Hypothalamus (tissue), 51 donors: ENCODE measurements around the gene DYNLT2.

Experiments
- DNase-seq, 51 donors: peaks; one replicate each; lab custom pipeline; 2025; lab: John Stamatoyannopoulos, UW

Gene DYNLT2, protein sequence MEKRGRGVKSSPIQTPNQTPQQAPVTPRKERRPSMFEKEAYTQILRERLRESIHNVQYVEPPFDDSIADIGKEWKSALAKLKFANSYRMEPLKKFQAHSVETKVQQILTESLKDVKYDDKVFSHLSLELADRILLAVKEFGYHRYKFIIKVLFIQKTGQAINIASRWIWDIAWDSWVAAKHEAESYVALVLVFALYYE

DNA sequence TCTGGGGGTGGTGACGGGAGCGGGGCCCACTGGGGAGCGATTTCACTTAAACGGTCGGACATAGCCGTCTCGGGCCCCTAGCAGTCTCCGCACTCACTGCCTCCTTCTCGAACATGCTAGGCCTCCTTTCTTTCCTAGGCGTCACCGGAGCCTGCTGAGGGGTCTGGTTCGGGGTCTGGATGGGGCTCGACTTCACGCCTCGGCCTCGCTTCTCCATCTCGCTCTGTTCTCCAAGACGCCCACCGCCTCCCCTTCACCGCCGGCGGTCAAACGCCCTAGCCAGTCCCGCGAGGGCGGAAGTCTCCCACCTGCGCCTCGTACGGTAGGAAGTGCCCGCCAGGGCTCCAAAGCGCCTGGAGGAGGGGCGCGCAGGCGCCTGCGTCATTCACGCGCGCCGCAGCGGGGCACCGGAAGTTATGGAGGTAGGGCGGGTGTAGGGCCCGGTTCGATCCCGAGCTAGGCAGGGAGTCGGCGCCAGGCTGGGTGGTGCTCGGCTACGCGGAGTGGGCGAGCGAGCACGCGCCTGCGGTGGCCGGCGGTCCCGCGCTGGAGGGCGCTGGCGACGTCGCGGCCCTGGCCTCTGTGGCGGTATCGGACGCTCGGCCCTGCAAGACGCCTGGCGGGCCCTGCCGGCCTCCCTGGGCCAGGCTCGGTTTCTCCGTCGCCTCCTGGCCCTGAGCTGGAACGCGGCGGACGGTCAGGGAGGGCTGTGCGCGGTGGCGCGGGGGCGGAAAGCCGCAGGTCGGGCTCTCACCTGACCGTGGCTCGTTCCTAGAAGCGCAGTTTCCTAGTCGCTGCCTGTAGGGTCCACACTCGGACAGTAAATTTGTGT lies at the start of gene DYNLT2, which contains the start of gene ERMARD:
TSS of gene DYNLT2 (minus strand) at position 331 of the 832 bp plus-strand sequence. CDS start at position 217, 114 bp downstream.
TSS of gene ERMARD (plus strand) at position 381 of the 832 bp plus-strand sequence. CDS start at position 417, 36 bp downstream.
- DNase-seq = peak; percentile 69 to 95 (median 88)

DNA sequence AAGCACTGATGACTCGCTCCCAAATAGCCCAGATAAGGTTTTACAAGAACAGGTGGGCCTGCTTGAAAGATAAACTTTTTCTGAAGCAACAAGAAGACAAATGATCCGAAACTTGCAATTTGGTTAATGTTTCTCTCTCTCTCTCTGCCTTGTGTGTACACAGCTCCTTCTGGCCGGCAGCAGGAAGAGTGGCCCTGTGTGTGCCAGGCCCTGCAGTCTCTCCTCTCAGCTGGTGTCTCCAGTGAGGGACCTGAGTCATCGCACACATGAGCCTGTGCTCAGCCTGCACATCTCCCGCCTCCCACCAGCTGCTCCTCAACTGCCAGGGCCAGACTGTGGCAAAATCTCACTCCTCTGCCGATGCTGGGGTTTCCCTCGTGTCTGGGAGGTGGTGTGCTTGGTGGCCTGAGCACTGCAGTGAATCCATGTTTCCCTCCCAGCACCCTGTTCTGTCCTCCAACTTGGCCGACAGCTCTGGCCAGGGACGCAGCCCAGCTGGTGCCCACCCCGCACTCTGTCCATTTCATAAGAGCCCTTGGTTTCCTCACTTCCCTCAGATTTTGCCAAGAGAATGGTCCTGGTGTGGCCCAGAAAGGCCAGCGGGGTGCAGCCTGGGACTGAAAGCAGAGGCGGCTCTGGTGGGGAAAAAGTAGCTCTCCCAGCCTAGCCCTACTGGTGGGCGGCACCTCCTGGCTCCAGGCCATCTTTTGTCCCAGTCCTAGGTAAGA lies 49.5 kb upstream of the DYNLT2 start:
- peak in 25 of 51 donors; percentile 6 to 74 (median 22) for DNase-seq

DNA sequence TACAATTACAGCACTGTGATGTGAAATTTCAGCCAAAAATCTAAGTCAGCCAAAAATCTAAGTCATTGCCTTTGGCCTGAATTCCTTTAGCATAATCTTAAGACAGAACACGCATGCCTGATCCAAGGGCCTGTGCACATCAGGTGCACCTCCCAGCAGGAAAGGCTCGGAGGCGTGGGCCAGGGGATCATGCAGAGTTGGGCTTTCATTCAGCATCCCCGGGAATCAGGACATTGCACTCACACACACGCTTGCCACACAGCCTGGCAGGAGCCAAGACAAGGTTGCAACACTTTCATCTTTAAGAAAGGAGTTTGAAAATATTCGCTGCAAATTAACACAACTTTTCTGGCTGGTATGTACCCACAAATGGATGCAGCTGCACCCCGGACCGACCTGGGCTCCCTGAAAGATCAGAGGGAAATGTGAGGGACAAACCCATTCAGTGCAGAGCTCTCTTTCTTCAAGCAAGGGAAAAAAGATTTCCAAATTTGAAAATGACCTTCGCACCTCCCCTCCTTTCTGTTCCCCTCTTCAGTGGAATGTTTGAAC lies 48.8 kb upstream of the DYNLT2 start:
- no peak for DNase-seq

DNA sequence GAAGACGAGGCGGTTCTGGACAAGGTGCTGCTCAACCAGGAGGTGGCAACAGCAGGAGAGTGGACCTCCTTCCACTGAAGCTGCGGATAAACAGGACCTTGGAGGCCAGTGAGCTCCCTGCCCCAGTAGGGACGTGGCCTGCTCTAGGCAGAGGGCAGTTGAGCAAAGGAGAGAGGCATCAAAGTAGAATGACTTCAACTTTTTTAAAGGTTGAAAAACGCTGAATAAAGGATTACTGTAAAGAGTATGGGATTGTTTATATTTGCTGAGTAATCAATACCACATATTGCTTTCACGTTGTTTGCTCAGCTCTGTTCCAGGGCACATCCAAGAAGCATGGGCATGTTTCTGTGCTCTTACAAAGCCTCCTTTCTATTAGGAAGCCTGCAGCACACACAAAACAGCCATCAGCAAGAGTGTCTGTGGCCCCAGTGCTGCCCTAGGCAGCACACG lies 48.1 kb upstream of the DYNLT2 start:
- peak in 14 of 51 donors; percentile 3 to 28 (median 19) for DNase-seq

DNA sequence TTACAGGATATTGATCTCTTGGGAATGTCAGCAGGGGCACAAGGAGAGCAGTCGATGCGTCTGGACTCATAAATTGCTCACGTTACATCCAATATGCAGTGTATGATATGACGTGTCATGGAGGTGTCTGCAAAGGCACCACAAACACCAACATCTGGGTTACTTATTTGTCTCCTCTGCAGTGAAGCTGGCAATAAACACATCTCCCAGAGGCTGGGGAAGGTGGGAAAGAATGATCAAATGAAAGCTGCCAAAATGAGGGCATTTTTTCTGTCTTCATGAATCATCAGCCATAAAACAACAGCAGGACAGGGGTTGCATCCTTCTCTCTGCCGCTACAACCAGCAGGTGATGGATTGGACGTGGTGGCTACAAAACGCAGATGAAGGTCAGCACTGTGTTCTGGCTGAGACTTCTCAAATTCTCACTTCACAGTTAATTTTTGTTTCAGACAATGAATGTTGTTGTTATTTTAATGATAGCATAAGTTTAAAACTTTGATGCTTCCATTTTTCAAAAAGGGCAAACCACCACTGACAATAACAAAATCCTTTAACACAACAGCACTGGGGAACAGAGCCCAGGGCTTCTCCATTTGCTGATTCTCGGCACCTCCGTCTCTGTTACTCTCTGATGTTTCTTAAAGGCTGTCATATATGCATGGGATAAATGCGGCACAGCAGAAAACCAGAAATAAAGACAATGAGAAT lies 47.5 kb upstream of the DYNLT2 start:
- no peak for DNase-seq

DNA sequence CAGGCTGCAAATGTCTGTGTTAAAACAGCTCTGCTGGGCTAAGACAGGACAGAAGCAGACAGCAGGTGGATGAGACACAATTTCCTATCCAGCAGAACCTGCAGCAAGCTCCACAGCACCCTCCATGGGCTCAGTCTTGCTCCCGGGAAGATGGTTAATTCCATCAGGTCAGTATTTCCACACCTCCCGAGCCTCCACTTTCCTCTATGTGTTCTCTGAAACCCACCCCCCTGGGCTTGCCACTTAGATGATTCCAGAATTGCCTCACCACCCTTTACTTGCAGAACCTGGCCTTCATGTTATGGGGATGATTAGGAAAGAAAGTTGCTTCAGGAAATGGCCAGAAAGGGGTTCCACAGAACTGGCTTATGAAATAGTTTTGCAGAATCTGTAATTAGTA lies 43.8 kb upstream of the DYNLT2 start:
- no peak for DNase-seq

DNA sequence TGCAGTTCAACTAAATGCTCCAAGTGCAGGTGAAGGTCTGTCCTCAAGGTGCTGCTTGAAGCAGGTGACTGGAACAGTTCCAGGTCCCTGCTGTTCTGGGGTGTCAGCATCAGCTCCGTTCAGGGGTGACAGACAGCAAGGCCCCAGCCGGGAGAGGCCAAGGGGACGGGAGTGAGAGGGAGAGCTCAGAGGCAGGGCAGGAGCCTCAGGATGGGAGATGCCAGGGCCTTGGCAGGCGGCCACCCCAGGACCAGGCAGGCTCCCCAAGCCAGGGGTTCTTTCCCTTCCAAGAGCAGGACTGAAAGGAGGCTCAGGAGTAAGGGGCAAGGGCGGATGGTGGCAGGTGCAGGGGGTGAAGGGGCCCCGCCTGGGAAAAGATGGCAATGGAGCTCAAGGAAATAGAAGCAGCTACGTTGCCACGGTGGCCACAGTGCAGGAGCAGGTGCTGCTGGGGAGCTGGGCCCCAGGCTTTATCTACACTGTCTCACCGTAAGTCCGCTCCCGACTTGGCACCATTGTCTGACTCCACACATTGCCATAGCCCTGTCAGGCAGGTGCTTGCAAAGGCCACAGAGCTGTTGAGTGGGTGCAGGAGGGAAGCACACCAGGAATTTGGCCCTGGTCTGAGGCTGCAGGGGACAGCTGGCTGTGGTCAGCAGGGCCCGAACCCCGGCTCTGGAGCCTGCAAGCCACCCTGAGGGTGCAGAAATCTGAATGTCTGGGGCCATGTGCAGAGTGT lies 43.1 kb upstream of the DYNLT2 start:
- no peak for DNase-seq

DNA sequence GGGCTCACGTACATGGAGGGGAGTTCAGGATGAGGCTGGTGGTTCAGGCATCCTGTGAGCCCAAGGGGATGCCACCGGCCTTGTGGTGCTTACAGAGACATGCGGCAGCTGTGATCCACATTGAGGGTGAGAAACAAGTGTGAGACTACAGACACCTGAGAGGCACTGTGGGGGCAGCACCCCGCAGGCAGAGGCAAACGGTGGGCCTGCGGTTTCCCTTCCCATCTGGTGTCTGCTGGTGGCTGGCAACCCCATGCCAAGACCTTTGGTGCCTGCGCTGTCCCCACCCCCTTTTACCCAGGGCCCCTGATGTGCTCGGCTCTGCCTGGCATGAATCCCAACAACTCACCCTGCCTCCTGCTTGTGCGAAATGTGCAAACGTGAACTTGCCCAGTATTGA lies 42.0 kb upstream of the DYNLT2 start:
- no peak for DNase-seq

DNA sequence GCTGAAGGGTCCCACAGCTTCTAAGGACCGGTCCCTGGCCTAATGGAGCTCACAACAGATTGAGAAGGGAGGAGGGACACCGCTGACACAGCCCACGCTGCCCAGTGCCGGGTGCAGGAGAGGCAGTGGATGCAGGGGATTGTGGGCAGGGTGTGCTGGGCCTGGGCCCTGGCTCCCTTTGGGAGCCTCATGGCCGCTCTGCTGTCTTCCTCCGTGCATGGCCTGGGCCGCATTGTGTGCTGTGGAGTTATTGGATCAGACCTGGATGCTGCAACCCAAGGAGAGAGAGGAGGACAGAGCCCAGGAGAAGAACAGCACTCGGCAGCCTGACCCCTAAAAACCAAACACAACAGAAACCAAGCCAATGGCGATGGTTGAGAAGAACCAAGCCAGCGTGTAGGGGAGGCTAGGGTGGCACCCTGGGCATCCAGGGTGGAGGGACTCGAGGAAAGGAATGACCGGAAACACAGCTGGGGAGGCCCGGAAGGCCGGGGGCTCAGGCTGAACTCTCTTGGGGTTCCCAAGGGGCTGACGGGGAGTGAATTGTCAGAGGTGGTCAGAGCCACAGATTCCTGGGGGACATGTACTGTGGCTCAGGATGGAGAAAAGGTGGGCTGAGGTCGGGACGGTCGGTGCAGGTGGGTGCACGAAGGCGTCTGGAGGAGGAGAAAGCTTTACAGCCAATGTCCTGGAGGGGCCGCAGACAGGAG lies 41.1 kb upstream of the DYNLT2 start:
- DNase-seq = no peak

DNA sequence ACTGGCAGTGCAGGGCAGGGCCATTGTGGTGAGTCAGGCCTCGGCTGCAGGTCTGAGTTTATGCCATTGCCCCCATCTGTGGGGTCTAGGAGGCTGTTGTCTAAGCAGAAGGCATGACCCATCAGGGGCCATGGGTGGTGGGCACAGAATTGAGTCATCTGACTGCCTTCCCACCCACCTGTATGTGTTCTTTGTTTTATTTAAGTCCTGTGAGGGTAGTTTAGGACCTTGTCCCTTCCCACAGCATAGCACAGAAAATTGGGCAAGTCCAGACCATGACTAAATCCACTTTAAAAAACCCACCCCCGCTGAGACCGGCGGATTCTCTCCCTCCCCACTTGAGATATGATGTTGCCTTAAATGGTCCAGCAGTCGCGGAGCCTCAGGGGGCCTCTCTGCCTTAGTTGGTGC lies 40.4 kb upstream of the DYNLT2 start:
- DNase-seq = no peak

DNA sequence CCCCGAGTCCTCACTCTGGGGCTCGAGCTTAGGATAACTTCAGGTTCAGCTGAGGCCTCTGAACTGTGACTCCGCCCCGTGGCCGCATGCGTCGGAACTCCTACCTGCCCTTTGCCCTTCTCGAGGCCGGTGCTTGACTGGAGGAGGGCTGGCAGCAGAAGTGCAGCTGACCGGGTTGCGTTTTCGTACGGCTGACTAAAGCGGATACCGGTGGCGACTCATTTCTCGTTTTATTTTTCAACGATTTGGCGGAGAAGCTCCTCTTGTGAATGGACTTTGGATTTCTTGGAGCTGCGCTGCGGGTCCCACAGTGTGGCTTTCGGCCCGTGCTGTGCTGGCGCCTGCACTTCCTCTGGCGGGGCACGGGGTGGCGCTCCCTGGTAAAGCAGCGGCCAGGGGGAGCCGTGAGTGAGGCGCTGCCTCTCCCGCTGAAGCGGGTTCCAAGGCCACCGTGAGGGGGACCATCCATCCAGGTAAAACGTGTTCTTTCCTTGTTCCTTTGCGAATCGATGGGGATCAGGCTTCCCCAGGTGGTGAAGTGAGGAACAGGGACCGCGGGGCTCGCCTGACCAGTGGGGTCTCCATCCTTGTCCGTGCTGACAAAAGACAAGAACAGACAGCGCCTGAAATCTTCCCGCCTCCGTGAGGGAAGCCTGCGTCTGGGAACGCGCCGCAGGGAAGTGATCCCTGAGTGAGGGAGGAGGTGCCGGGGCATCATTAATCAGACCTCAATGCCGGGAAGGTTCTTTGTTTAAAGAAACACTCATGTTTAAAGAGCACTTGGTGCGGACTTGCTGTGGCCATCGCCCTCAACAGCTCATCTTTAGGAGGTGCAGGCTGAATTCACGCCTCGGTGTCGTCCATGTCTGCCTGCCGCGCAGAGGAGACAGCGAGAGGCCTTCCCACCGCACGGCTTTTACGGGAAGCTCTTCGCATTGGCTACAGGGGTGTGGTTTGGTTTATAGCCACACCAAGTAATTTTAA lies 38.9 kb upstream of the DYNLT2 start:
- DNase-seq = peak in 49 of 51 donors; percentile 16 to 92 (median 63)

DNA sequence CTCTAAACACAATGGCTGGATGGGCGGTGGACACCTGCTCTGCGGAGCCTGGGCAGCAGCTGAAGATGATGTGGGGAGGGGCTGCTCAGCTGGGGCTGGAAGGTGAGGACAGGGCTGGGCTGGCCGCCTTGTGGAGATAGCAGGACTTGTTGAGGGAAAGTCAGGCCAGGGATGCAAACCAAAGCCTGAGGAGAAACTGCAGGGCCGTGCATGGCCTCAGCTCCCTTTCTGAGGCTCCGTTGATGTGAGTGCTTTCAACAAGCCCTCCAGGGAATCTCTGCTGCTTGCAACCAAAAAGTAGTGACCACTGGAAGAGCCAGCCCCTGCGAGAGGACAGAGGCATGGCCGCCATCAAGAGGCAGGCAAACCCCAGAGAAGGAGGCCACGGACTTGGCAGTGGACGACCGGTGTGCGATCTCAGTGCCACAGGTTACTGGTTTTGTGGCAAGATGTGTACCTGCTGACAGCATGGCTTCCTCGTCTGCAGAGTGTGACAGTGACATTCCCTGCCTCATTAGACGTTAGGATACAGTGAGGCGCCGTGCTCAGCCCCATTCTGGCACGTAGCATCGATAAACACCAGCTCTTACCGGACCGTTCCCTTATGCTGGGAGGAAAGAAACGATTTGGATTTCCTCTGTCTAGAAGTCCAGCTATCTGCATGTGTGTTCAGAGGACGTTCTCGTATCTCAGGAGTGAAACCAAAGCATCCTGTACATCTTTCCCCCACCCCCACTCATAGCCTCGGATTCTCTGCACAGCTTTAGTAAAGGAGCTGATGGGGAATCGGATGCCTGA lies 38.0 kb upstream of the DYNLT2 start:
- DNase-seq = no peak

DNA sequence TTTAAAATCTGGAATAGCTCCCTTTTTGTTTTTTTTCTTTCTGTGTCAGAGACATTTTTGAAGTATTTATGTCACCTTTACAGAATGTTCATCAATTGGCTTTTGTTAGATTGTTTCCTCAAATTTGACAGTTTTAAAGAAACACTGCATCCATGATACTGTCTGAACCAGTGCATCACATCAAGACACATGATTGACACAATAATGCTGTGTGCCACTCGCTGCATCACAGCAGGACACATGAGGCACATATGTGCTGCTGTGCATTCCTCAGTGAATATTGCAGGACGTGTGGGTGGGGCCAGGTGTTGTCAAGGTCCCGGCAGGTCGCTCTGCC lies 37.4 kb upstream of the DYNLT2 start:
- no peak for DNase-seq

DNA sequence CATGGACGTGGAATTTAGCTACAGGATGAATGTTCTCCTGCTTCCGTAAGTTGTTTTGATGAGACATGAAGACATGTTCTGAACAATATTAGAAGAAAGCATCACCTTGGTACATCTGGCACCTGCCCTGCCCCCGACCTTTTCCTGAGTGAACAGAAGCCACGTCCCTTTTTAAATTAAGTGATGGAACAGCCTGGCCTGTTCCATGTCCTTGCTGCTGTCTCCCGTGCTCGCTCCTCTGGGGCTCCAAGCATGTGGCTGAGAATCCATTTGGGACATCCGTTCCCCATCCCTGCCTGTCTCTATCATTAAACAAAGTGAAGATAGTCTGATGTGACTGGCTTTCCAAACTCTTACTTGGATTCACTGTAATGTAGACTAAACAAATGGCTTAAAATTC lies 36.4 kb upstream of the DYNLT2 start:
- no peak for DNase-seq

DNA sequence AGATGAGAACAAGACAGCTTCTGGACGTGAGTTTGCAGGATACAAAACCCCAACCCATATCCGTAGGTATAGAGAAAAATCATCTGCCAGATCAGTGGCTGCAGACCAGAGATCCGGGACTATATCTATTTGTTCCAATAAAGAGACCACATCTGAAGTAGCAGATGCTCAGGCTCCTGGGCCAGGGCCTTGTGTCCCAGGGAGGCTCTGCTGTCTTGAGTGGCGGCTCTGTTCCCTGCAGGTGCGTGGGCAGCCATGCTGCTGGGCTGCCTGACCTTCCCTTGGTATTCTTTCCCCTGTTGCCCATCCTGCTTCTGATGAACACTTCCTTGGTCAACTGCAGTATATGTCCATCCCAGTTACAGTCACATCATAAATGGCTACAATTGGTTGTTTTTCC lies 35.0 kb upstream of the DYNLT2 start:
- DNase-seq = no peak

DNA sequence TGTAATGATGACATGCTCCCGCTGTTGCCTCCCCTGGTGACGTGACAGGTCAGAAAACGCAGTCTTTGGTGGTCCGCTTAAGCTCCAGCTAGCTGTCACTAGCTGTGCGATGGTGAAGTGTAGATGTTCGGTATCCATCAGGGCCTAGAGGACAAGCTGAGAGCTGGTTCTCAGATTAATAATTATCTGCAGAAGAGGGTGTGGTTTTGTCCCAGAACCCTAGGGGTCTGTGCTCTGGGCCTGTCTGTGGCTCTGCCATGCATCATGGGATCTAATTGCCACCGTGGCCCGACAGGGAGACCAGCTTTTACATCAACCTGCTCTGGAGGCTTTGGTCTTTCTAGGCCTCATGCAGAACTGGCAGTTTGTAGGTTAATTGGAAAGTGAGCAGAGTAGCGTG lies 34.2 kb upstream of the DYNLT2 start:
- DNase-seq = no peak

DNA sequence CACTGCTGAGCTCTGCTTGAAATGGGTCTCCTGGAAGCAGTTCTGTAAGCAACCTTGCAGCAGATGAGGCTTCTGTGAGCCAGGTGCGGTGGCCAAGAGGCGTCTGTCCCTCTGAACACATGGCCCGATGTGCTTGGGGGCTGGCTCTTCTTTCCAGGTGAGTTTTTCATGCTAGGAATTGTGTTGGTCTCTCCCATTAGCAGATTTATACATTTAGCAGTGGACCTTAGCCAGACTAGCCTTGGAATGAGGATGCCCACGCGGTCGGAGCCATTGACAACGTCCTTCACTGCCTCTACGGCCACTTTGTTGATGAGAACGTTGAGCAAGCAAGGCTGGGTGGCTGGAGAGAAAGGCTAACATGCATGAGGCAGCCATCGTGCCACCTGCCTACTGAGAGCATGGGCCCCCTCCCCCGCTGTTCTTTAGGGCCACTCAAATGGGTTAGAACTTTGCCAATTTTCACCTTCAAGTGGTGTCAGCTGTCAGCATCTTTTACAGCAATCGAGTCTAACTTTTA lies 33.5 kb upstream of the DYNLT2 start:
- DNase-seq = no peak
